GM15510 (cell line): ENCODE data around the gene STRBP.

Source experiments
- POLR2A ChIP-seq: IDR thresholded peaks from 3 replicates; pipeline ENCODE4 v1.6.1; 2011; ENCODE audit warnings: borderline replicate concordance; ENCODE audit not compliant: insufficient read length; ENCODE audit errors: extremely low read depth

The STRBP gene

DNA sequence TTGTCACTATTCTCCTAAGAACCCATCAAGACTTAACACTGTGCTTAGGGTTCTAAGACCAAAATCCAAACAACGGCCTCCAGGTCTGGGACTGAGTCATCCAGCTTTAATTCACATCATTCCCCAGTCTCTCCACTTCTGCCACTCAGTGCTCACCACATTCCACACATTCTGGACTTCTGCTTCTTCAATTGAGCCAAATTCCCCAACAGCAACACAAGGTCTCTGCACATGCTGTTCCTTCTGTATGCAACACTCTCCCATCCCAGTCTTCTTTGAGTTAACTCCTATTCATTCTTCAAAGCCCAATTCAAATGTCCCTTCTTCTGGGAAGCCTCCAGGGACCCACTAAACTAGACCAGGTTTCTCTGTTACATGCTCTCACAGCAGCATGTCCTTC lies 137.1 kb downstream of the STRBP start:
- TF ChIP-seq POLR2A, result no peak

DNA sequence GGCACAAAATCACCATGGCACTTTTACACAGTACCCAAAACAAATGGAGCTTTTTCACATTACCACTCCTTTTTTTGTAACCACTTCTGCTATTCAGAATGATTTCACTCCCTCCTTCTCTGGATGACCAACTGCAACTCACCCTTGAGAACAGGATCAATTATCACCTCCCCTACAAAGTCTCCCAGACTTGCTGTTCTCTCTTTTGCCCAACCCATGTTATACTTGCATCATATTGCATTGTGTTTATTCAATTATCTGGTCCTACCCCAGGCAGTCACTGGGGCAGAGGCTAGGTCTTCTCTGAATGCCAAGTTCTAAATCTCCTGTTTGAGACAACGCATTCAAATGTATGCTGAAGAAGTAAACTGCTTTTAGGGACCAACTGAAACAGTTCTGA lies 139.0 kb downstream of the STRBP start:
- TF ChIP-seq POLR2A, result no peak

DNA sequence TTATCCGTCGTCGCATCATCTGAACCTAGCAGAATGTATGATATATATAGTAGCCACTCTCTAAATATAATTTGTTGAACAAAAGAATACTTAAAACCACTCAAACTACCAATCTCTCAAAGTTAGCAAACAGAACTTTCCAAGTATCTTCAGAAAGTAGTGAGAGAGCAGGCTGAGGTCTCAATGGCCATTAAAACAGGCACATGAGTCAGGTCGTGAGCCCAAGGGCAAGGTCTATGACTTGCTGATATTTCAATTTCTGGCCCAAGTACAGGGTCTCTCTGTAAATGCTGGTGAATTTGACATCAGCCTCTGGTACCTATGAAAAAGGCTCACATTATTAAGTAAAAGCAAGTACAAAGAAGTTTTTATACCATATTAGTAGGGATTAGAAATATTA lies 139.8 kb downstream of the STRBP start:
- no peak for TF ChIP-seq POLR2A

DNA sequence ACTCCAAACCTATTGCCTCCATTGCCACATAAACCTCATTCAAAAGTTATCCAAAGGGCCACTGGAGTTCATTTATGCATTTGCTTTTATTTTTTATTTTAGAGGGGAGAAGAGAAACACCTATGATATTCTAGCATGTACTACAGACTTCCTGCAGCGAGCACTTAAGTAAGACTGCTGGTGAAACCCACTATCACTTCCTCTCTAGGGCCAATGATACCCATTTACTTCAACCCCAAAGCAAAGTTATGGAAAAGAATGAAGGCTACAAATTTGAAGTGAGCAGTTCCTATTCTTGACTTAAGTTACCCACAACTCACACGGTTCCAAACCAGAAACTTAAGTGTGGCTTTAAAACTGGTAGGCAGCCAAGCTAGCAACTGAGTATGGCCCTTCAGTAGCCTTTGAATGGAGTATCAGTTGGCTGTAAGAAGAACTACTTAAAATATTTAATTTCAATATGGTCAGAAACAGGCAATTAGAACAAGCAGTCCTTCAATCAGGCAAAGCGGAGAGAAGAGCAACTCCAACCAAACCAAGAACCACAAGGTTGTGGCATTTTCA lies 140.8 kb downstream of the STRBP start:
- TF ChIP-seq POLR2A, result no peak

DNA sequence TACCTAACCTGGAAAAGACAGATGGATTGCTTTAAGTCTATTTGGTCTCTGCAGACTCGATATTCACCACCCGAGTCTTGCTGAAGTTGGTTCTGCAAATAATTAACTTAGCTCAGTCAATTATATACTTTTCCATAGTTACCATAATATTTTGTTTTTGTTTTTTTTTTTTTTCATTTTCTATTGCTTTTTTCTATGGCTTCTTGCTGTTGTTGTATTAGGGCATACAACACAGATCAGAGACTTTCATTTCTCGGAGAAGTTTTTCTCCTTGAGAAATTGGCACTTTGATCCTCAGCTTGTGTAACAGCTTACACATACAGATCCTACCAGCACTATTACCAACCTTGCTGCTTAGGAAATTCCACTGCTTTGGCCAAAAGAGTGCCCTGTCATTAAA lies 146.9 kb downstream of the STRBP start:
- TF ChIP-seq POLR2A, result no peak

DNA sequence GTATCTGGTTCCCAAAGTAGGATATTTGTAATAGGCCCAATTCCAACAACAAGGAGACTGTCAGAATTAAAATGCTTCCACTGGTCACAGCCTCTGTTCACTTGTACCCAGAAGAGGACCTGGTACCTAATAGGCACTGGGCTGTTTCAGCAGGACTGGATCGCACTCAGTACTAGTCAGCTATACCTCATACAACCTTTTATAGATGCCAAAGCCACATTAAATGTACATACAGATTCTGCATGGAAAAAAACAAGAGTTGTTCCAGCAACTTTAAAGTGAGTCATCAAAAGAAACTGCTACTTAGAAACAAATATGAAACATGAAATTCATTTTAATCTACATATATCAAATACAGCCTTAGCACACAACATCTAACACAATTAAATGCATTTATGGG lies 147.4 kb downstream of the STRBP start:
- no peak for TF ChIP-seq POLR2A

DNA sequence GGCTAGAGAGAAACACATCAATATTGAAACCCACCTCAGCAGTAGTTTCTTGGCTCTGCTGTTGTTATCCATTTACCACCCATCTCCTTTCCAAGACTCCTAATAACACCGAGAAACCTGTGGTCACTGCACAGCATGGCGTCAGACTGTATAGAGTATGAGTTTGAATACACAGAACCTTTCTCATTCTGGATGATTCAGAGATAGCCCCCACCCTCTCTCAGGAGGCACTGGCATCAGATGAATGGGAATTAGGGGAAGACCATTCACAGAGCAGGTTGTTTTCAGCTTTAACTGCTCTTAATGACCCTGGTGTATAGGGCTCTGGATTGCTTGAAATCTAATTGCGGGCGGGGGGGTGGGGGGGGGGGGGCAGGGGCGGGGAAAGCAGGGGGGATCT lies 148.3 kb downstream of the STRBP start:
- no peak for TF ChIP-seq POLR2A

DNA sequence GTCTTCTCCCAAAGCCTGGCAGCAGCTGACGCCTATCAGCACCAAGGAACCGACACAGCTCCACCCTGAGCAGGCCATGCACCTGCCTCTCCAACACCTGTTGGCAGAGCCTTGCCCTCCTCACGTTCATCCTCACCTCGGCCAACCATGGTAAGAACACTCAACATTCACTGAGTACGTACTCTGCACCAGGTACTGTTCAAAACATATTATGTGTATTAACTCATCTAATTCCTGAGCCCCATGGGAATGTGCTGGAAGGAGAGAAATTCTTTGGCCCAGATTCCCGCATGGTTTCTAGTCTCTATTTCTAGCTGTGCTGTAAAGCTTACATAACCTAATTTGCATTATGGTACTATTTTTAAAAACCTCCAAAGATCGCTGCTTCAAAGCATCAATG lies 148.8 kb downstream of the STRBP start:
- TF ChIP-seq POLR2A, result no peak

DNA sequence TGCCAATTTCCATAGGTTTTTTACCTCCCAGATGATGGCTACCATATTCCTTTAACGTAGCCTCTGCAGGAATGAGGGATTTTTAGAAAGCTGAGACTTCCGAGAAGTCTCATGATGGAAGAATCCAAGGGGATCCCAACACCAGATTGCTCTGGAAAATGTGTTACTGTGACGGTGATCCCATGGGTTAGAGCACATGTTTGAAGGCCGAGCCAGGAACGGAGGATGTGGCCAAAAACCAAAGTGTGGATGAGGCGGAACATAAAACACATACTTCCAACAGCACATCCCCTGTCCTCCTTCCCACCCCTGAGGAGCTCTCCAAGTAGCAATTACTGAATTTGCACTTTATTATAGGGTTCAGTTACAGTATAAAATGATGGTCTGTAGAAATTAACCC lies 152.3 kb downstream of the STRBP start:
- TF ChIP-seq POLR2A, result no peak

GRCh38 chr9:123115146-123115913 lies 153.1 kb downstream of the STRBP start:
- no peak for TF ChIP-seq POLR2A

GRCh38 chr9:123113185-123113584 lies 155.2 kb downstream of the STRBP start:
- TF ChIP-seq POLR2A, result no peak

- no peak for TF ChIP-seq POLR2A
These were observed 156.1 kb downstream of the STRBP start for GRCh38 chr9:123112015-123112975.

DNA sequence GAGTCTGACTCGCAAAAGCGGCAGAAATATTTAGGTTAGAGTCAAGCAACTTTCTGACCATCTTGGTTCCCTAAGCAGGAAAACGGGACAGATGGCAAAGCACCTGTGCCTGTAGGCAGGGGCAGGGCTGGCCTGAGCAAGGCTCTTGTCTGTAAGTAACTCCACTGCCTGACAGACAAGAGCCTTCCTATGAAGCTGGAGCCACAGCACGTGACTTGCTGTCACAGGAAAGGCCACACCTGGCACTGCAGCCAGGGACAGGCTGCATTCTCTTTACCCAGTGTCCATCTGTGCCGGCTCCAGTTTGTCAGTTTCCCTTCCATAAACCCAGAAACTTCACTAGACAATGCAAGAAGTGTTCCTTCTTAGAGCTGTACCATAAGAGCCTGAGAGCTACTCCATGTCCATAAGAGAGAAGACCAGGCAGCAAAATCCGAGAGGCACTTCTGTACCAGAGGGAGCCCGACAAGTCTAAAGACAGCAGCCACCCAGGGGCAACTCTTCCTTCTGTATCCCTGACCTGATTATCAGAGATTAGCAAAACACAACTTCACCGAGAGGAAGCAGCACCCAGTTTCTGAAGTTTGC lies 156.9 kb downstream of the STRBP start:
- no peak for TF ChIP-seq POLR2A

- no peak for TF ChIP-seq POLR2A
These were observed 158.7 kb downstream of the STRBP start for GRCh38 chr9:123109540-123110279.

- TF ChIP-seq POLR2A, result no peak
These were observed 159.4 kb downstream of the STRBP start for GRCh38 chr9:123108976-123109375.

GRCh38 chr9:123107639-123108285 lies 160.6 kb downstream of the STRBP start:
- TF ChIP-seq POLR2A, result no peak
